T-helper 2 cell treated with Interferon-gamma antibody and Interleukin-4, amounts not matched to agents 5 μg/mL and 100 μg/mL, for 36 hours (primary cell): ENCODE results near the gene TPRN.

Source experiments
- DNase-seq: peaks from one replicate; pipeline ENCODE4 v3.0.0; 2021; ENCODE audit warnings: low spot score
- H3K27ac Mint-ChIP-seq: one replicate; pipeline ENCODE4 v1.8.0; 2021; ENCODE audit warnings: mild to moderate bottlenecking, mixed read lengths
- H3K27me3 Mint-ChIP-seq: one replicate; pipeline ENCODE4 v1.8.0; 2021; ENCODE audit warnings: low read depth, mixed read lengths
- H3K36me3 Mint-ChIP-seq: one replicate; pipeline ENCODE4 v1.8.0; 2021; ENCODE audit warnings: low read depth, mixed read lengths
- H3K4me1 Mint-ChIP-seq: one replicate; pipeline ENCODE4 v1.8.0; 2021; ENCODE audit warnings: low read depth, mixed read lengths
- H3K4me3 Mint-ChIP-seq: one replicate; pipeline ENCODE4 v1.8.0; 2022; ENCODE audit warnings: mild to moderate bottlenecking, moderate library complexity, mixed read lengths
- H3K9me3 Mint-ChIP-seq: one replicate; pipeline ENCODE4 v1.8.0; 2021; ENCODE audit warnings: mixed read lengths

The TPRN gene

DNA sequence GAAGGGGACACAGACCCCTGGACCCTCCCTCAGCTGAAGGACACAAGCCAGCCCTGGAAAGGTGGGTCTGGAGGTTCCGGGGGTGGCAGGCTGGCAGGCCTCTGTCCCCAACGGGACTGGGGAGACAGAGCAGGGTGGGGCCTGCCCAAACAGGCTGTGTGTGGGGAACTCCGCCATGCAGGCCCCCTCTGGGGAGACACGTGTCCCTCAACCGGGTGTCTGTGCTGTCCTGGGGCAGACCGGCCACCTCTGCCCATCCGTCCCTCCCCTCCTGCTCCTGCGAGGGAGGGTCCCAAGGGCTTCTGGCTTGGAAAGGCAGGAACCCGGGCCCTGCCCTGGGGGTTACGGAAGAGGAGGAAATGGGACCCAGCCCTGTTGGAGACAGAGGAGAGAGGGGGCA, 31.6 kb upstream of the TPRN start:
- Mint-ChIP-seq H3K9me3 (no peaks in the 10 kb centered on the region), H3K4me3 (no peak overlapping the region), H3K27ac (no peak overlapping the region), H3K4me1 (peaks cover 2% of the 10 kb centered on the region), H3K27me3 (peaks cover 2% of the 10 kb centered on the region), H3K36me3 (no peaks in the 10 kb centered on the region)
- no peak for DNase-seq

DNA sequence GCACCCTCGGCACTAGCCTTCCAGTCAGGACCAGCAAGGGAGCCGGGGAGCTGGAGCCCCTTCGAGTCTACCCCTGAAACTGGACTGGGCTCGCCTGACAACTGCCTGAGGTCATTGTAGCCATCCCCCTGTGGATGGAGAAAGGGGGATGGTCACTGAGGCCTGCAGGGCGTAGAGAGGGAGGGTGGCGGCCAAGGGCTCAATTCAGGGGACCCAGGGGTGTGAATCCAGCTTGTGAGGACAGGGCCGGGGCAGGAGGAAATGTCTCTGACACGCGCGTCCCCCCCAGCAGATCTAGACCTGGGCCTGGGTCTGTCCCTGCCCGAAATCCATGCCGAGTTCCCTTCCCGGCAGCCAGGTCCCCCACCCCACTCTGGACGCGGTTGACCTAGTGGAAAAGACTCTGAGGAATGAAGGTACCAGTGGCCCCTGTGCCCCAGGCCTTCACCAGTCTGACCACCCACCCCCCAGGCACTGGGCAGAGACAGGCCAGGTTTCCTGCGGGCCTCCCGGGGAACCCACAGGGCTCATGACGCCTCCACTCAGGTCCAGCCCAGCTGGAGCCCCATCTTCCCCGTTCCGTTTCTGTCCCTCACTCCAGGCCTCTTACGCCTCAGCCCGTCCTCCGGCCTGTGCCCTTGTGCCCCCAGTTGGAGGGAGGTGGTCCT, 31.0 kb upstream of the TPRN start:
- no peaks in the 10 kb centered on the region for H3K9me3 Mint-ChIP-seq

DNA sequence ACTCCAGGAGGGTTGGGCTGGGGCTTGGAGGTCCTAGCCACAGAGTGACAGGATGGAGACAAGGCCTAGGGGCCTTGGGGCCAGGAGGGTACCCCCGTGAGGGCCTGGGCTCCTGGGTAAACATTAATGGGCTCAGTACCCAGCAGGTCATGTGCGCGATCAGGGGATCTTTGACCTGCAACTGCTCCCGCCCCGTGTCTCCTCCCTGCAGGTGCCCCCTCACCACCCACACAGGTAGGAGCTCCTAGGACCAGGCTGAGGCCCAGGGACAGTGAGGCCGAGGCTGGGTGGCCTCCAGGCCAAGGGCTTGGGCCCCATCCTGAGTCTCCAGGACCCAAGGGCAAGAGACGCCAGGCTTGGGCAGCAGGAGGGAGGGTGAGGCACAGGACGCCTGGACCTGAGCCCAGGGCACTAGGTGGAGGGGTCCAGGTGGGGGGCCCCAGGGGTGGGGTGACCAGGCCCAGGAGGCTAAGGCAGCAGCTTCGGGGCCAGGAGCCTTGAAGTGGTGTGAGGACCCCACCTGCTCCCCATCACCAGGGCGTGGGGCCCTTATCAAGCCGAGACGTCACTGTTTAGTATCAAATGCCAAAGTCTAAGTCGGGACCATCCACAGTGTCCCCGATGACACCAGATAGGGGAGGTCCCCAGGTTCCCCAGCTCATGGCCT, 30.3 kb upstream of the TPRN start, which contains the start of gene SLC34A3:
Gene SLC34A3, plus strand, starts transcription at position 197 of the 667 bp plus-strand sequence. CDS start 802 bp downstream, outside the sequence.
- peaks cover 2% of the 10 kb centered on the region for H3K27me3 Mint-ChIP-seq
- H3K27ac Mint-ChIP-seq: no peak within 1 kb of the TSS
- H3K4me3 Mint-ChIP-seq: no peak within 1 kb of the TSS
- H3K4me1 Mint-ChIP-seq: peaks cover 2% of the 10 kb centered on the region
- H3K36me3 Mint-ChIP-seq: no peaks in the 10 kb centered on the region
- no peaks in the 10 kb centered on the region for H3K9me3 Mint-ChIP-seq
- no peak for DNase-seq

More for the DNA sequence above, 31.0 kb upstream of the TPRN start:
- Mint-ChIP-seq H3K4me1 (peaks cover 2% of the 10 kb centered on the region), H3K27ac (no peak overlapping the region), H3K36me3 (no peaks in the 10 kb centered on the region), H3K27me3 (peaks cover 2% of the 10 kb centered on the region), H3K4me3 (no peak overlapping the region)
- no peak for DNase-seq

DNA sequence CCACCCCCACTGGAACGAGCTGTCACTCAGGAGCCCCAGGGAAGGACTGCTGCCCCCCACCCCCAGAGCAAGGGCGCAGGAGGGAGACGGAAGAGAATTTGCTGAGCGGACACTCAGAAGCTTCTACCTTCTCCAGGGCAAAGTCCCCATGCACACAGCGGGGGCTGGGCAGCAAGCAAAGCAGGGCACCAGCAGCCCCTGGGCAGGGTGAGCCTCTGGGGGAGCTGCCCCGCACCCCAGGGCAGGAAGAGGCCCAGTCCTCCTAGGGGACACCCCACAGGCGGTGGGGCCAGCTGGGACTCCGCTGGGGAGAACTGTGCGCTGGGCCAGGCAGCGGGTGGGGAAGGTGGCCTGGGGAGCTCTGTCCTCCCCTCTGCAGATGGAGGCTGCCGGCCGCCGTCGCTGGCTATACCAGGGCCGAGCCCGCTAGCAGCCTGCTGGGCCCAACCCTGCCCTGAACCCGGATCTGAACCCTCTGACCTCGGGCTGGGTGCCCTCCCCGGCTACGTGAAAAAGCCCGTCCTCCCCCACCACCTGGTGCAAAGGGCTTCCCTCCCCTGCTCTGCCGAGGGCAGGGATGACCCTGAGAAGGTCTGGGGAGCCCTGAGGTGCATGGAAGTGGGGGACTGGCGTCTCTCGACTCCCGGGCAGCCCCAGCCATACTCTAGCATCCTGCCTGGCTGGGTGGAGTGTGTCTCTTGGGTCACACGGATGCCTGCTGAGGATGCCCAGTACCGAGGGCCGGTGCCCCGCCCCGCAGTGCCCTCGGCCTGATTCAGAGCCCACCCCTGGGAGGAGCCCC, 29.6 kb upstream of the TPRN start:
- peaks cover 2% of the 10 kb centered on the region for H3K4me1 Mint-ChIP-seq
- H3K27me3 Mint-ChIP-seq: peaks cover 2% of the 10 kb centered on the region
- H3K4me3 Mint-ChIP-seq: no peak overlapping the region
- H3K9me3 Mint-ChIP-seq: no peaks in the 10 kb centered on the region
- no peak for DNase-seq
- H3K36me3 Mint-ChIP-seq: no peaks in the 10 kb centered on the region
- no peak overlapping the region for H3K27ac Mint-ChIP-seq

DNA sequence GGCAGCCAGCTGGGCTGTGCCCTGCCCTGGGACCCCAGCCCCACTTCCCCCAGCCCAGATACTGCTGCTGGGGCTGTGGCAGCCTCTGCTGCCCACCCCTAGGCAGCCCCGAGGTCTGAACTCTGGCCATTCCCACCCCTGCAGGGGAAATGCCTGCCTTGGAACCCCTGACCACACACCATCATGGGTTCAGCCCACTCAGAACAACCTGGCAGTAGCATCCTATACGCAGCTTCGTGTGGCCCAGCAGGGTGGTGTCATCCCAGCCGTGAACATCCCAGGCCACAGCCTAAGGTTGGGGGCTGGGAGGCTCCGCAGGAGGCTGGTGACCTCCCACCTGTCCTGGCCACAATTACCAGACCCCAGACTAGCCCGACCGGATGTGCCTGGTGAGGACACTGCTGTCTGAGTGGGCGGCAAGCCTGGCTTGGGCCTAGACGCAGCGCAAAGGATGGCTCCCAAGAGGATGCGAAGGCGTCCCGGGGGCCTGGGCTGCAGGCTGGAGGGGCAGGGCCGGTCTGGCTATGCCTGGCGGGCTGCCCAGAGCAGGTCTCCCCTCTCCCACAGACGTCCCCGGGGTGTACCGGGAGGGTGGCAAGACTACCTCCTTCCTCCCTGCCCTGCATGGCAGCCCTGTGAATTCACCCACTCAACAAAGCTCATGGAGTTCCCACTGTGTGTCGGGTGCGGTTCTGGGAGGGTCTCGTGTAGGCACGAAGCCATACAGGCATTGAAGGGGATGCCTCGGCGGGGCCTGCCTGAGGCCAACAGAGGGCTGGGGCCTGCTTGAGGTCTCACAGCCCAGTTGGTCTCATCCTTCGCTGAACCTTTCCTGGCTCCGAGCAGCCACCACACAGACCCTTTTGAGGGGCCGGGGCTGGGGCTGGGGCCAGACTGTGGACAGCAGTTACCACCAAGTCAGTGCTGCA, 28.7 kb upstream of the TPRN start:
- no peak overlapping the region for H3K27ac Mint-ChIP-seq
- H3K36me3 Mint-ChIP-seq: no peaks in the 10 kb centered on the region
- peaks cover 2% of the 10 kb centered on the region for H3K4me1 Mint-ChIP-seq
- H3K9me3 Mint-ChIP-seq: no peaks in the 10 kb centered on the region
- no peak overlapping the region for H3K4me3 Mint-ChIP-seq
- peaks cover 2% of the 10 kb centered on the region for H3K27me3 Mint-ChIP-seq
- no peak for DNase-seq

DNA sequence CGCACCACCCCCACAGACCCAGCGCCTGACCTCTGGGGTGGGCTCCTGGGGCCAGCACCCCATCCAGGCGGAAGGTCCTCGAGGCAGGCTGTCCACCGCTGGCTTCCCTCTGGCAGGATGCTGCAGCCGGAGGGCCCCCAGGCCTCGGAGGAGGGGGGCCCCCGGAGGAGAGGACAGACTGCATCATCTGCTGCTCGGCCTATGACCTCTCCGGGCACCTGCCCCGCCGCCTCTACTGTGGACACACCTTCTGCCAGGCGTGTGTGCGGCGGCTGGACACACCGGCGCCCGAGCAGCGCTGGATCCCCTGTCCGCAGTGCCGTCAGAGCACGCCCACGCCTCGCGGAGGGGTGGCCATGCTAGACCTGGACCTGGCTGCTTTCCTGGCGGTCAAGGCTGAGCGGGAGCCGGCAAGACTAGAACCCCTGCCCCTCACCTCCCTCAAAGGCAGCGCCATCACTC, 28.0 kb upstream of the TPRN start:
- Mint-ChIP-seq H3K4me1 (peaks cover 2% of the 10 kb centered on the region), H3K9me3 (no peaks in the 10 kb centered on the region), H3K4me3 (no peak overlapping the region), H3K36me3 (no peaks in the 10 kb centered on the region), H3K27me3 (peaks cover 2% of the 10 kb centered on the region), H3K27ac (no peak overlapping the region)
- DNase-seq: no peak

DNA sequence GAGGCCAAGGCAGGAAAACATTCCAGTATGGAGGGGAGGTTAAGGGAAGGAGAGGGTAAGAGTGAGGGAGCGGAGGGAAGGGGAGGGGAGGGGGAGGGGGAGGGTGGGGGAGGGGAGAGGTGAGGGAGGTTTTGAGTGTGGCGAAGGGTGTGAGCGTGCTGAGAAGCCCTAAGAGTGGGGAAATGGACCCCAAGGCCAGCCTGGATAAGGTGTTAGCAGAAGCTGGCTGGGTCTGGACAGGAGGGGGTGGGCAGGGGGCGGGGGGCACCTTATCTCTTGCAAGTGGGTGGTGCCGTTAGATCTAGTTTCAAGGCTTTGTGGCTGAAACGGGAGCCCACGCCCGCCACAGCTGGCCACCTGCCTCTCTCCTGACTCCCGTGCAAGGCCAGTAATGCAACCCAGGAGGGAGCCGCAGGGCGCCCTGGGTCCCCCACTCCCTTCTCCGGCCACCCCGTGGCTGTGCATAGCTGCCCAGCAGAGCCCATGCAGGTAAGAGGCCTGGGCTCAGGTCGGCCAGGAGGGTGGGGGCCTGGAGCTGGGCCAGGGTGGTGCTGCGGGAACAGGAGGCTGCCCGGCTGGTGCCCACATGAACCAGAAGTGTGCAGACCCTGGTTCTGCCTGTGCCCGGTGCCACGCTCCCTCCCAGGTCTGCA, 27.4 kb upstream of the TPRN start:
- no peaks in the 10 kb centered on the region for H3K9me3 Mint-ChIP-seq
- peak overlapping the region; percentile 16 for H3K27ac Mint-ChIP-seq
- H3K4me3 Mint-ChIP-seq: no peak overlapping the region
- peaks cover 2% of the 10 kb centered on the region for H3K27me3 Mint-ChIP-seq
- H3K4me1 Mint-ChIP-seq: peaks cover 3% of the 10 kb centered on the region
- H3K36me3 Mint-ChIP-seq: no peaks in the 10 kb centered on the region
- no peak for DNase-seq

DNA sequence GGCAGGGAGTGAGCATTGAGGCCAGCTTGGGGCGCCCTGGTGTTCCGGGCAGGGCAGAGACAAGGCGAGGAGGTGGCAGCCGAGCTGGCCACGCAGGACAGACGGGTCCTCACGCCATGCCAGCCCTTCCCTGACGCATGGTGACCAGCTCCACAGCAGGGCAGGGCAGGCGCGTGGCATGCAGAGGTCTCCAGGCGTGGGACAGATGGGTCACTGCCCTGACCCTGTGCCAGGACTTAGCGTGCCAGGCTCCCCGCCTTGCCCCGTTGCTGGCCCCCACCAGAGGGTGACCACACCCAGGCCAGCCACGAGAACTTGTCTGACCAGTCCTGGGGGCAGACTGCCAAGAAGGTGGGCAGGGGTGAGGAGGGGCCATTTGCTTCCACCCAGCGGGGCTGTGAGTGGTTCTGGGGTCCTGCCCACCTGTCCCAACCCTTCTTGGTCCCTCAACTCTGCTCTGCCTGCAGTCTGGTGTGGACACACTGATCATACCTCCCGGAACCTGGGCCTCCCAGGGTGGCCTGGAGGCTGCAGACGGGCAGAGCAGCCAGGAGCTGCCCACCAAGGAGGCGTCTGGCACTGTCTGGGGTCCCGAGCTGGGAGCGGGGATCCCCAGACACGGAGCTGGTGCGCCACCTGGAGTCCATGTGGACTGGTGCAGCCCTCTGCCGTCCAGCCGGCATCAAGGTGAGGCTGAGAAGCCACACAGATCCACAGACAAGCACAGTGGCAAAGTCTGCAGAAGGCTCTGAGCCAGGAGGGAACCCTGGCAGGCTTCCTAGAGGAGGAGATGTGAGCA, 26.7 kb upstream of the TPRN start, which contains the start of gene RNF224:
Gene RNF224, plus strand, starts transcription at position 449 of the 799 bp plus-strand sequence. CDS start 834 bp downstream, outside the sequence.
- no peaks in the 10 kb centered on the region for H3K36me3 Mint-ChIP-seq
- peak within 1 kb of the TSS; percentile 16 for H3K27ac Mint-ChIP-seq
- no peak within 1 kb of the TSS for H3K4me3 Mint-ChIP-seq
- H3K9me3 Mint-ChIP-seq: no peaks in the 10 kb centered on the region
- DNase-seq: peak; percentile 71
- H3K4me1 Mint-ChIP-seq: peaks cover 5% of the 10 kb centered on the region
- H3K27me3 Mint-ChIP-seq: peaks cover 2% of the 10 kb centered on the region

DNA sequence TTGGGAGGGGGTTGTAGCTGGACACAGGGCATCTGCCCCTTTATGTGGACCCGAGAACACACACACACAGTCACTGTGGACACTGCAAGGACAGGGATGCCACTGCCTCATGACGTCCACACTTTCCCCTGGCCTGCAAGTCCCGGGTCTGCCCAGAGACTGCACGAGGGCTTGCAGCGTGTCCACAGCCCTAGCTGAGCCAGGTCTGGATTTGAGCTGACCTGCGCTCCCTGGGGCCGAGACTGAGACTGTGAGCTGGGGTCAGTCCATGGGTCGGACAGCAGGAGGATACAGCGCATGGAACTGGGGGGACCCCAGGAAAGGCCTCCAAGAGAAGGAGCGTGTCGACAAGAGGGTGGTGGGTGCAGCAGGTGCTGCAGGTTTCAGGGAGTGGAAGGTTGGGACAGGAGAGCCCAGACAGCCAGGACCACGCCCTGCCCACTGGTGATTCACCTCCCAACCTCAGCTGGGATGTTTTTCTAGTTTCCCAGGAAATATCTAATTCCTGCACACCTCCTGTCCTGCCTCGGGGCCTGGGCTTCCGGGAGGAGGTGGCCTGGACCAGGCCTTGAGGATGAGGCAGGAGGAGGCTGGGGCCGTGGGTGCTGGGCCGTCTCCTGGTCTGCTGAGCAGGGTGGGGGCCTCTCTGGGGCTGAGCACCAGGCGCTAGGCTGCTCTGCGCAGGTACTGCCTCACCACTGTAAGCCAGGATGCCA, 26.0 kb upstream of the TPRN start:
- Mint-ChIP-seq H3K9me3 (no peaks in the 10 kb centered on the region), H3K36me3 (no peaks in the 10 kb centered on the region), H3K4me3 (no peak overlapping the region), H3K27me3 (peaks cover 2% of the 10 kb centered on the region), H3K4me1 (peaks cover 5% of the 10 kb centered on the region), H3K27ac (no peak overlapping the region)
- no peak for DNase-seq

DNA sequence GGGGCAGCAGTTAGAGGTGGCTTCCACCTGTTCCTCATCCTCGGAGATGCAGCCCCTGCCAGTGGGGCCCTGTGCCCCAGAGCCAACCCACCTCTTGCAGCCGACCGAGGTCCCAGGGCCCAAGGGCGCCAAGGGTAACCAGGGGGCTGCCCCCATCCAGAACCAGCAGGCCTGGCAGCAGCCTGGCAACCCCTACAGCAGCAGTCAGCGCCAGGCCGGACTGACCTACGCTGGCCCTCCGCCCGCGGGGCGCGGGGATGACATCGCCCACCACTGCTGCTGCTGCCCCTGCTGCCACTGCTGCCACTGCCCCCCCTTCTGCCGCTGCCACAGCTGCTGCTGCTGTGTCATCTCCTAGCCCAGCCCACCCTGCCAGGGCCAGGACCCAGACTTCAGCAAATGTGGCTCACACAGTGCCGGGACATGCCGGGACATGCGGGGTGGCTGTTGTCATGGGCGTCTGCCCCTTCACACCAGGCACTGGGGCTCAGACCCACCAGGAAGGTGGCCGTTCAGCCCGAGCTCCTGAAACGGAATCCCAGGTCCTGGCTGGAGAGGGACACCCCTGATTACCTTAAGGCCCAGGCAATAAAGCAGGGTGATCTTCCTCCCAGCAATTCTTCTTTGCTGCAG, 25.3 kb upstream of the TPRN start:
- Mint-ChIP-seq H3K9me3 (no peaks in the 10 kb centered on the region), H3K4me3 (no peak overlapping the region), H3K27ac (no peak overlapping the region), H3K36me3 (no peaks in the 10 kb centered on the region), H3K27me3 (peaks cover 2% of the 10 kb centered on the region), H3K4me1 (peaks cover 5% of the 10 kb centered on the region)
- no peak for DNase-seq

DNA sequence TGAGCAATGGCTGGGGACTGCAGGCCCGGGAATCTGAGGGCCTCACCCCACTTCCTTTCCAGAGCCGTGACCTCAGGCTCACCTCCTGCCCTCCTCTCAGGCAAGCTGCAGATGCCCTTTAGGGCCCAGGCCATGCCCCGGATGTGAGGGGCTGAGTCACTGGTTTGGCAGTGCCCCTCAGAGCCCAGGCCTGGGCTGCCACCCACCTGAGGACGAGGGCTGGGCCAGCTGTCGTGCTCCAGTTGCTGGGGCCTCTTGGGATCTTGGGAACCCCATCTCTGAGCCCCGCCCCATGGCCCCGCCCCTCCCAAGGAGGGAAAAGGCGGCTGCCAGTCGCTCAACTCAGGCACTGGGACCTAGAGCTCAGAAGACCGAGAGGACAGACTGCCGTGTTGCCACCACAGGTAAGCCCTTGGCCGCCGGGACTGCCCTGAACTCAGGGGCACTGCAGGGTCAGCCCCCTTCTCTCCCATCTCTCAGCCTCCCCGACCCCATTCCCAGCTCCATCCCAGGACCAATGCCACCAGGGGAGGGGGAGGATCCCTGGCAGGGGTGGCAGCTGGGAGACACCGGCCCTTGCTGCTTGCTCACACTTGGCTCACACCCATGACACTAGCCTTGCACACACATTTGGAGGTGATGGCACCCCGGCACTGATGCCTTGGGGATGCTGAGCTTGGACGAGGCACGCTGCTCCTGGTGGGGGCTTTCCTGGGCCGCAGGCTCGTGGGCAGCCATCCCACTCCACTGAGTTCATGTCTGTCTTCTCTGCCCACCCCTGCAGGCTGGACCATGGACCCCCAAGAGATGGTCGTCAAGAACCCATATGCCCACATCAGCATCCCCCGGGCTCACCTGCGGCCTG, 24.5 kb upstream of the TPRN start, which contains the start of gene CYSRT1:
Gene CYSRT1, plus strand, starts transcription at position 345 of the 865 bp plus-strand sequence. Its CDS starts 448 bp downstream, at position 793.
- Mint-ChIP-seq H3K27ac (peak within 1 kb of the TSS; percentile 85), H3K4me3 (peak within 1 kb of the TSS; percentile 84), H3K4me1 (peaks cover 5% of the 10 kb centered on the region), H3K27me3 (peaks cover 2% of the 10 kb centered on the region), H3K9me3 (no peaks in the 10 kb centered on the region), H3K36me3 (no peaks in the 10 kb centered on the region)
- no peak for DNase-seq
